ENCODE data around the gene TEX2.

Gene TEX2

GRCh38 chr17:64150237-64151015 is 112.6 kb downstream of the TEX2 start:
- TF ChIP-seq GATA3 (IDR thresholded peaks at IDR 0.05; ENCODE audit: low read depth, low read length), result no peak
- no peak for TF ChIP-seq GATA2 (IDR thresholded peaks at IDR 0.05; ENCODE audit: low read depth, low read length)

- TF ChIP-seq GATA2 (IDR thresholded peaks at IDR 0.05; ENCODE audit: low read depth, low read length) (no peak), GATA3 (IDR thresholded peaks at IDR 0.05; ENCODE audit: low read depth, low read length) (no peak)
Measured at GRCh38 chr17:64149196-64149595, 113.9 kb downstream of the TEX2 start.

GRCh38 chr17:64148699-64149098 is 114.4 kb downstream of the TEX2 start:
- TF ChIP-seq GATA3 (IDR thresholded peaks at IDR 0.05; ENCODE audit: low read depth, low read length) (no peak), GATA2 (IDR thresholded peaks at IDR 0.05; ENCODE audit: low read depth, low read length) (no peak)

GRCh38 chr17:64148017-64148631 is 114.9 kb downstream of the TEX2 start:
- TF ChIP-seq GATA2 (IDR thresholded peaks at IDR 0.05; ENCODE audit: low read depth, low read length) (peak; percentile 81), GATA3 (IDR thresholded peaks at IDR 0.05; ENCODE audit: low read depth, low read length) (no peak)

GRCh38 chr17:64147110-64148016 is 115.7 kb downstream of the TEX2 start:
- peak; percentile 89 for TF ChIP-seq GATA2 (IDR thresholded peaks at IDR 0.05; ENCODE audit: low read depth, low read length)
- peak; percentile 69; the same call in 1 of the 2 replicates for TF ChIP-seq GATA3 (IDR thresholded peaks at IDR 0.05; ENCODE audit: low read depth, low read length)

- TF ChIP-seq GATA2 (IDR thresholded peaks at IDR 0.05; ENCODE audit: low read depth, low read length) (no peak), GATA3 (IDR thresholded peaks at IDR 0.05; ENCODE audit: low read depth, low read length) (no peak)
Measured at GRCh38 chr17:64146418-64147109, 116.5 kb downstream of the TEX2 start.

GRCh38 chr17:64145751-64146417 is 117.2 kb downstream of the TEX2 start:
- TF ChIP-seq GATA3 (IDR thresholded peaks at IDR 0.05; ENCODE audit: low read depth, low read length), result no peak

GRCh38 chr17:64145375-64145750 is 117.7 kb downstream of the TEX2 start:
- TF ChIP-seq GATA3 (IDR thresholded peaks at IDR 0.05; ENCODE audit: low read depth, low read length), result no peak
- no peak for TF ChIP-seq GATA2 (IDR thresholded peaks at IDR 0.05; ENCODE audit: low read depth, low read length)

GRCh38 chr17:64139542-64139941 is 123.5 kb downstream of the TEX2 start:
- no peak for TF ChIP-seq GATA3 (IDR thresholded peaks at IDR 0.05; ENCODE audit: low read depth, low read length)
- no peak for TF ChIP-seq GATA2 (IDR thresholded peaks at IDR 0.05; ENCODE audit: low read depth, low read length)

- TF ChIP-seq GATA3 (IDR thresholded peaks at IDR 0.05; ENCODE audit: low read depth, low read length) (no peak), GATA2 (IDR thresholded peaks at IDR 0.05; ENCODE audit: low read depth, low read length) (no peak)
Measured at GRCh38 chr17:64138441-64138840, 124.6 kb downstream of the TEX2 start.

GRCh38 chr17:64135000-64135399 is 128.1 kb downstream of the TEX2 start:
- TF ChIP-seq GATA2 (IDR thresholded peaks at IDR 0.05; ENCODE audit: low read depth, low read length) (no peak), GATA3 (IDR thresholded peaks at IDR 0.05; ENCODE audit: low read depth, low read length) (no peak)

GRCh38 chr17:64134216-64134970 is 128.7 kb downstream of the TEX2 start:
- TF ChIP-seq GATA3 (IDR thresholded peaks at IDR 0.05; ENCODE audit: low read depth, low read length) (no peak), GATA2 (IDR thresholded peaks at IDR 0.05; ENCODE audit: low read depth, low read length) (no peak)

Data from SH-SY5Y (cell line).